CD8-positive, alpha-beta memory T cell (primary cell): ENCODE data around the gene THSD1. TPM values are rescaled to one million over a fixed set of nuclear protein-coding genes. Genes with fewer than 3 reads are reported as not detected.
A peak's percentile ranks its signal among the peaks of the same experiment; 100 is the strongest.

Experiments used
- CTCF ChIA-PET: fragments of 350-600 bp; sonication (Branson Sonifier 250); formaldehyde crosslinking; loops from one replicate; lab custom pipeline; 2021; ENCODE audit warnings: antibody characterized with exemption; lab: Charles Lee
- POLR2A ChIA-PET: fragments of 350-600 bp; sonication (Branson Sonifier 250); formaldehyde crosslinking; loops from one replicate; lab custom pipeline; 2021; ENCODE audit warnings: antibody characterized with exemption; lab: Charles Lee
- DNase-seq, 5 donors: peaks; one replicate each; pipeline versions ENCODE4 v3.0.0 to v3.0.0-alpha.2; 2020 to 2022; ENCODE audit warnings: mixed read lengths in 1 of 5
- H3K27ac ChIP-seq: one replicate; pipeline ENCODE4 v1.7.0; 2013; ENCODE audit warnings: low read depth, mild to moderate bottlenecking, low read length, moderate library complexity
- H3K27me3 ChIP-seq: 2 replicates; pipeline ENCODE4 v1.7.0; 2013; ENCODE audit warnings: low read length, mild to moderate bottlenecking; ENCODE audit not compliant: insufficient read depth, poor library complexity, severe bottlenecking
- H3K36me3 ChIP-seq: 2 replicates; pipeline ENCODE4 v1.7.0; 2013; ENCODE audit warnings: mild to moderate bottlenecking, low read length, moderate library complexity; ENCODE audit not compliant: insufficient read depth
- H3K4me1 ChIP-seq: 2 replicates; pipeline ENCODE4 v1.7.0; 2013; ENCODE audit warnings: mild to moderate bottlenecking, low read length, moderate library complexity; ENCODE audit not compliant: insufficient read depth
- H3K4me3 ChIP-seq: 2 replicates; pipeline ENCODE4 v1.7.0; 2013; ENCODE audit warnings: mild to moderate bottlenecking, low read length
- H3K9me3 ChIP-seq: 2 replicates; pipeline ENCODE4 v1.7.0; 2013; ENCODE audit warnings: mild to moderate bottlenecking, low read length
- H3K27ac Mint-ChIP-seq, 8 donors: one replicate each; pipeline ENCODE4 v1.8.0; 2020 to 2021; ENCODE audit warnings: mixed read lengths in 8 of 8, mild to moderate bottlenecking in 6 of 8, inconsistent platforms in 3 of 8, moderate library complexity in 3 of 8
- H3K27me3 Mint-ChIP-seq, 2 donors: one replicate each; pipeline ENCODE4 v1.8.0; 2020 to 2021; ENCODE audit warnings: mixed read lengths in 2 of 2, mild to moderate bottlenecking in 1 of 2, moderate library complexity in 1 of 2
- H3K36me3 Mint-ChIP-seq, 3 donors: one replicate each; pipeline ENCODE4 v1.8.0; 2020 to 2021; ENCODE audit warnings: mixed read lengths in 3 of 3, inconsistent platforms in 1 of 3, mild to moderate bottlenecking in 1 of 3
- H3K4me1 Mint-ChIP-seq, 3 donors: one replicate each; pipeline ENCODE4 v1.8.0; 2020 to 2021; ENCODE audit warnings: mixed read lengths in 3 of 3, inconsistent platforms in 1 of 3, mild to moderate bottlenecking in 1 of 3
- H3K4me3 Mint-ChIP-seq, 7 donors: one replicate each; pipeline ENCODE4 v1.8.0; 2020 to 2021; ENCODE audit warnings: mixed read lengths in 7 of 7, mild to moderate bottlenecking in 6 of 7, moderate library complexity in 4 of 7, inconsistent platforms in 2 of 7
- H3K9me3 Mint-ChIP-seq, 5 donors: one replicate each; pipeline ENCODE4 v1.8.0; 2020 to 2022; ENCODE audit warnings: mixed read lengths in 5 of 5, mild to moderate bottlenecking in 3 of 5, moderate library complexity in 2 of 5, inconsistent platforms in 1 of 5
- polyA plus RNA-seq: library from polyadenylated mRNA; unstranded; fragments of 300-500 nt; fragmentation: Illumina TruSeq; gene quantifications from one replicate; pipeline ENCODE4 v1.2.3, GENCODE V29; 2021
- total RNA-seq, 2 experiments: library from RNA; stranded (reverse); gene quantifications; one replicate each; pipeline ENCODE4 v1.2.3, GENCODE V29; 2021

THSD1 gene
- total and polyA plus RNA-seq, 3 experiments from 2014 or later: 0.20 to 0.26 TPM; not detected in 1

DNA sequence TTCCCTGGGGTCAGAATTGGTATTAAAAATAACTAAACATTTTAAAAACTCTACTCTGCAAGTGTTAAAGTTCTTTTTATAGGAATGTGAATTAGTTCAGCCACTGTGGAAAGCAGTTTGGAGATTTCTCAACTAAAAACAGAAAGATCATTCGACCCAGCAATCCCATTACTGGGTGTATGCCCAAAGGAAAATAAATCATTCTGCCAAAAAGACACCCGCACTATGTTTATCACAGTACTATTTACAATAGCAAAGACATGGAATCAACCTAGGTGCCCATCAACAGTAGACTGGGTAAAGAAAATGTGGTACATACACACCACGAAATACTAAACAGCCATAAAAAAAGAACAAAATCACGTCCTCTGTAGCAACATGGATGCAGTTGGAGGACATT is 657 bp upstream of the THSD1 start:
- Mint-ChIP-seq H3K4me1 (peaks cover 20 to 28% (median 27%) of the 10 kb centered on the region in 3 donors), H3K27me3 (peaks cover 0 to 28% of the 10 kb centered on the region in 2 donors), H3K36me3 (peaks cover 0 to 12% (median 2%) of the 10 kb centered on the region in 3 donors), H3K27ac (peak overlapping the region in 1 of 8 donors; percentile 88), H3K9me3 (no peaks in the 10 kb centered on the region), H3K4me3 (peak overlapping the region; percentile 23 to 71 (median 58))
- Histone ChIP-seq H3K4me1 (peaks cover 21% of the 10 kb centered on the region), H3K27me3 (peaks cover 11% of the 10 kb centered on the region), H3K4me3 (no peak overlapping the region), H3K9me3 (no peaks in the 10 kb centered on the region), H3K36me3 (no peaks in the 10 kb centered on the region), H3K27ac (no peak overlapping the region)
- no peak for DNase-seq
- ChIA-PET POLR2A (no interaction called here), CTCF (no interaction called here)

DNA sequence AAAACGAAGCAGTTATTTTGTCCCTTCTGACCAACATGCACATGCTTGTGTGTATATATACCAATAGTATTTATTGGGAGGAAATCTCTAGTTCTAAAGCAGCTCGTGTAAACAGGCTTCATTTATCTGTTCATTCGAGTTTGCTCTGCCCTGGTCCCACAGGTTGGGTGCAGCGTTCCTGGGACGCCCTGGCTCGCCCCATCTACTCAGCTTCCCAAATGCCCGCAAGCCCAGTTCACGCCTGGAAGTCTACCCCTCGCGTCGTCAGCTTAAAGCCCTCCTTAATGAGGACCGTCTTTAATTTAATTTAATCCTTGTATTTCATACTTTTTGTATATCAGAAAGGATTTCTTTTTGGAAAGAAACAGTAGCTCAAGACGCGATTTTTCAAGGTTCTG is 604 bp downstream of the THSD1 start:
- Histone ChIP-seq H3K36me3 (no peaks in the 10 kb centered on the region), H3K4me1 (peaks cover 21% of the 10 kb centered on the region), H3K9me3 (no peaks in the 10 kb centered on the region), H3K27ac (no peak overlapping the region), H3K4me3 (peak overlapping the region; percentile 37), H3K27me3 (peaks cover 11% of the 10 kb centered on the region)
- peaks cover 2 to 30% of the 10 kb centered on the region in 2 donors for H3K27me3 Mint-ChIP-seq
- peaks cover 20 to 28% (median 27%) of the 10 kb centered on the region in 3 donors for H3K4me1 Mint-ChIP-seq
- ChIA-PET POLR2A (no interaction called here), CTCF (interaction anchor here (0.7 to 1.3 kb wide), 3 partner anchors 11 to 45 kb away, joined by 3 to 6 read pairs (median 3); no protein-coding TSS in a partner anchor)
- DNase-seq: no peak
- peaks cover 0 to 6% (median 0%) of the 10 kb centered on the region in 3 donors for H3K36me3 Mint-ChIP-seq
- no peaks in the 10 kb centered on the region for H3K9me3 Mint-ChIP-seq
- H3K4me3 Mint-ChIP-seq: peak overlapping the region; percentile 62 to 91 (median 77)
- H3K27ac Mint-ChIP-seq: peak overlapping the region in 1 of 8 donors; percentile 57

DNA sequence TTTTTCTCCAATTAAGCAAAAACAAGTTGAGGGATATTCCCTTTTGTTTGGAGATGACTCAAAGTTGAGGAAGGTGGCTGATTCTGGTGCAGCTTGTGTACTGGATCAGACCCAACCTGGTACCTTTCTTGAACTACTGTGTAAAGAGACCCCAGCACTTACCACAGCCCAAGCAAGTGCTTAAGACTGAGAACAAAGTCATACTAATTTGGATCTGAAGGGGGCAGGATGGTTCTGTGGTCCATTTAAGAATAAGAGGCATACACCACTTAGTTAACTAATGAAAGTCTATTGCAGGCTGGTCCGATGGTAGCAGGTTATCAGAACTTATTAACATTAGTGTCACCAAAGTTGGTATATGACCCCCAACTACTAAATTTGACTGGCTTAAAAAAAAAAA is 6.3 kb downstream of the THSD1 start:
- POLR2A ChIA-PET: no interaction called here
- H3K27ac ChIP-seq: no peak overlapping the region

DNA sequence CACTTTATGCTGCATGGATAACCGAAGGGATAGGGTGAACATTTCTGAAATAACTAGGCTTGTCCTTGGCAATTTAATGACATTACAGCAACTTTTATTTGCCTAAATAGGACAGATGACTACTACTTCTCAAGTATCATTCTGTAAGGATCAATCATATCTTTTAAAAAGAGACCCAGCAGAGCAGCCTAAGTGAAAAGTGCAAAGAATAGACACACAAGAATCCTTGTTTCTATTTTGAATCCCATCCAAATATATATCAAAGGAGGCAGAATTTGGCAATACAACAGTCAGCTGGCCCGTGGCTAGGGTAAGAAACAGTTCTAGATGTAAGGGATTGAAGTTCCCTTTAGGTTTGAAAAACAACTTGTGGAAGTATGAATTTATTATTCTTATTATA is 6.9 kb downstream of the THSD1 start:
- peaks cover 0 to 4% (median 1%) of the 10 kb centered on the region in 3 donors for H3K4me1 Mint-ChIP-seq
- H3K4me3 Mint-ChIP-seq: no peak overlapping the region

More for the DNA sequence above, 6.3 kb downstream of the THSD1 start:
- H3K36me3 Mint-ChIP-seq: peaks cover 0 to 2% (median 0%) of the 10 kb centered on the region in 3 donors
- no peaks in the 10 kb centered on the region for H3K9me3 Mint-ChIP-seq
- peaks cover 6 to 11% (median 8%) of the 10 kb centered on the region in 3 donors for H3K4me1 Mint-ChIP-seq
- Histone ChIP-seq H3K9me3 (no peaks in the 10 kb centered on the region), H3K4me1 (peaks cover 9% of the 10 kb centered on the region), H3K36me3 (no peaks in the 10 kb centered on the region), H3K27me3 (peaks cover 8% of the 10 kb centered on the region), H3K4me3 (no peak overlapping the region)
- no peak for DNase-seq
- CTCF ChIA-PET: no interaction called here
- H3K27ac Mint-ChIP-seq: no peak overlapping the region
- no peak overlapping the region for H3K4me3 Mint-ChIP-seq
- peaks cover 3 to 39% of the 10 kb centered on the region in 2 donors for H3K27me3 Mint-ChIP-seq

DNA sequence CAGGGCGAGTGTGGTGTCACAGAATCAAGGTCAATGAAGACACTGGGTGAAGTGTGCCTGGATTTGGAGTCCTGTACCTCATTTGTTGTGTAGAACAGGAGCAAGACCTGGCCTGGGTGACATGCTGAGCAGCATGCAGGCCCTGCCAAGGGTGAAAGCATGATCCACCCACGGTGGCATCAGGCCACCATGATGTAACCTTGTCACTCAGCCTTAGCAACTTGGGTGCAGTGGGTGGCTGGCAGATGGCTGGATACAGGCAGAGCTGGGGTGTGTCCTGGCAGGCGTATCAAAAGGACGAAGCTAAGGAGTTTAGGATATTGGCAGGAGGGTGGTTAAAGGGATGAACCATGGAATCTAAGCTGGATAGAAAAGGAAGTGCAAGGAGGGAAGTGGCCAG is 10.3 kb downstream of the THSD1 start:
- Mint-ChIP-seq H3K36me3 (peaks cover 0 to 5% (median 0%) of the 10 kb centered on the region in 3 donors), H3K27me3 (peaks cover 4 to 19% of the 10 kb centered on the region in 2 donors), H3K4me1 (no peaks in the 10 kb centered on the region), H3K9me3 (no peaks in the 10 kb centered on the region), H3K4me3 (no peak overlapping the region), H3K27ac (no peak overlapping the region)
- Histone ChIP-seq H3K27me3 (peaks cover 3% of the 10 kb centered on the region), H3K36me3 (no peaks in the 10 kb centered on the region), H3K27ac (no peak overlapping the region), H3K4me1 (no peaks in the 10 kb centered on the region), H3K4me3 (no peak overlapping the region), H3K9me3 (no peaks in the 10 kb centered on the region)
- ChIA-PET POLR2A (no interaction called here), CTCF (no interaction called here)
- DNase-seq: no peak

More for the DNA sequence above, 6.9 kb downstream of the THSD1 start:
- no peaks in the 10 kb centered on the region for H3K9me3 Mint-ChIP-seq
- H3K27ac ChIP-seq: no peak overlapping the region
- H3K4me1 ChIP-seq: peaks cover 2% of the 10 kb centered on the region
- H3K27me3 Mint-ChIP-seq: peaks cover 6 to 33% of the 10 kb centered on the region in 2 donors
- DNase-seq: no peak
- H3K9me3 ChIP-seq: no peaks in the 10 kb centered on the region
- no peaks in the 10 kb centered on the region for H3K36me3 ChIP-seq
- peaks cover 0 to 2% (median 0%) of the 10 kb centered on the region in 3 donors for H3K36me3 Mint-ChIP-seq
- ChIA-PET POLR2A (no interaction called here), CTCF (no interaction called here)
- no peak overlapping the region for H3K4me3 ChIP-seq
- H3K27me3 ChIP-seq: peaks cover 8% of the 10 kb centered on the region
- no peak overlapping the region for H3K27ac Mint-ChIP-seq

DNA sequence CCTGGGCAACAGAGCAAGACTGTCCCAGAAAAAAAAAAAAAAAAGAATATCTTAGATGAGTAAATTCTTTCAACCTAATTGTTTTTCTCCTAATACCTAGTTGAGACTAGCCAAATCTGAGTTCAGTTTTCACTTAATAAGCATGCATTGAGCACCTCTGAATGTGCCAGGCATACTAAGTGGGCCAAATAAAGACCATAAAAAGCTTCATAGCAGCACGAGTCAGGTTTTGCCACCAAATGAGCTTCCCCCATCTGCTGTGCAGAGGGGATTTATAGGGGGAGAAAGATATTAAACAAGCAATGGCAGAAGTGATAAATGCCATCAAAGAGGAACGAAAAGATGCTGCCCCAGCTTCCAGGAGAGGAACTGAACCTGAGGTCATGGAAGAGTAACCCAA is 11.4 kb downstream of the THSD1 start:
- Mint-ChIP-seq H3K27me3 (peaks cover 4 to 15% of the 10 kb centered on the region in 2 donors), H3K4me3 (no peak overlapping the region), H3K36me3 (peaks cover 0 to 5% (median 0%) of the 10 kb centered on the region in 3 donors), H3K4me1 (no peaks in the 10 kb centered on the region), H3K9me3 (no peaks in the 10 kb centered on the region), H3K27ac (no peak overlapping the region)
- Histone ChIP-seq H3K4me1 (no peaks in the 10 kb centered on the region), H3K27me3 (peaks cover 3% of the 10 kb centered on the region), H3K36me3 (no peaks in the 10 kb centered on the region), H3K27ac (no peak overlapping the region), H3K4me3 (no peak overlapping the region), H3K9me3 (no peaks in the 10 kb centered on the region)
- DNase-seq: no peak
- POLR2A ChIA-PET: interaction anchor here (0.5 kb wide), 1 partner anchor 17 kb away, joined by 4 read pairs; no protein-coding TSS in a partner anchor
- CTCF ChIA-PET: no interaction called here

DNA sequence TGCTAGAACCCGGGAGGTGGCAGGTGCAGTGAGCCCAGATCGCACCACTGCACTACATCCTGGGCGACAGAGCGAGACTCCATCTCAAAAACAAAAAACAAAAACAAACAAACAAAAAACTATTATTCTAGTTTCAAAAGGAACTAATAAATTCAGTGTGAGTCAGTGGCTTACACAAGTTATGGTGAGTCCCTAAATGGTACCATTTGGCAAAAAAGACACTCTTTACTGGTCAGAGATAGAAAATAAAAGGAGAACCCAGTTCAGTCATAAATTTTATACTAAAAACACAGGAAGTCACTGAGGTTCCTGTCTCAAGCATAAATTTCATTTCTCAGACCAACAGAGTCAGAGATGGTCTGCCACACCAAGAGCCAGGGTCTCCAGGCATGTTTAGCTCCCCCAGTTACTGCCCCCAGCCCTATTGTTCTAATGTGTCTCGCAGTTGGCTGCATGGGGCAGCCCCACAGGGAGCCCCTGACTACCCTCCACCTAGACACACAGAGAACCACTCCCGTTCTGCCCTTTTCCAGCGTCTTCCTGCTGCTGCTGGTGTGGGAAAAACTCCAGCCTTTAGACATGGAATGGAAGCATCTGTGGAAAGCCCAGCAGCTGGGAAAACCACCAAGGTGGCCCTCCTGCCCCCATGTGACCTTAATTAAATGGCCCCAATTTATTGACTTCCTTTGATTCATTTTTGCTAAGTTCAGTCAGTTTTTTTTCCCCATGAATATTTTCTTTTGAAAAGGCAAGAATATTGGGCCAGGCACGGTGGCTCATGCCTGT is 12.2 kb downstream of the THSD1 start:
- Mint-ChIP-seq H3K36me3 (peaks cover 0 to 5% (median 0%) of the 10 kb centered on the region in 3 donors), H3K27me3 (peaks cover 4 to 15% of the 10 kb centered on the region in 2 donors), H3K4me3 (no peak overlapping the region), H3K4me1 (no peaks in the 10 kb centered on the region), H3K9me3 (no peaks in the 10 kb centered on the region), H3K27ac (no peak overlapping the region)
- Histone ChIP-seq H3K4me1 (no peaks in the 10 kb centered on the region), H3K27me3 (peaks cover 3% of the 10 kb centered on the region), H3K9me3 (no peaks in the 10 kb centered on the region), H3K4me3 (no peak overlapping the region), H3K27ac (no peak overlapping the region), H3K36me3 (no peaks in the 10 kb centered on the region)
- POLR2A ChIA-PET: no interaction called here
- CTCF ChIA-PET: no interaction called here
- no peak for DNase-seq

DNA sequence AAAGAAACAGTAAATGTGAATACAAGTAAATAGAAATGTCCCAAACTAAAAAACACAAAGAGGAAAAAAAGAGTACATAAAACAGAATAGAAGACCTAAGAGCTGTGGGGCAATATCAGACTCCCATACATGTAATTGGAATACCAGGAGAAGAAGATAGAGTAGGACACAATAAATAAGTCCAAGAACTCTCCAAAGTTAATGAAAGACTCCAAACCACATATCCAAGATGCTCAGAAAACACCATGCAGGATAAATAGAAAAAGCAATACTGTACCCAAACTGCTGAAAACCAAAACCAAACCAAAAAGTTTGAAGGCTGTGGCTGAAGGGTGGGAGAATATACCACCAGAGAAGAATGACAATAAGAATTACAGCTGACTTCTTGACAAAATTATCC is 18.3 kb downstream of the THSD1 start:
- peaks cover 0 to 2% (median 0%) of the 10 kb centered on the region in 5 donors for H3K9me3 Mint-ChIP-seq

More for the DNA sequence above, 18.3 kb downstream of the THSD1 start:
- Mint-ChIP-seq H3K36me3 (peaks cover 0 to 3% (median 0%) of the 10 kb centered on the region in 3 donors), H3K4me3 (no peak overlapping the region), H3K4me1 (no peaks in the 10 kb centered on the region), H3K27me3 (peaks cover 0 to 3% of the 10 kb centered on the region in 2 donors), H3K27ac (no peak overlapping the region)
- Histone ChIP-seq H3K4me3 (no peak overlapping the region), H3K9me3 (no peaks in the 10 kb centered on the region), H3K36me3 (no peaks in the 10 kb centered on the region), H3K27me3 (no peaks in the 10 kb centered on the region), H3K27ac (no peak overlapping the region), H3K4me1 (no peaks in the 10 kb centered on the region)
- ChIA-PET POLR2A (no interaction called here), CTCF (no interaction called here)
- DNase-seq: no peak
